Prostate gland (tissue), 2 donors: ENCODE measurements around the gene TIMM17B. TPM values are rescaled to one million over a fixed set of nuclear protein-coding genes. Genes with fewer than 3 reads are reported as not detected.
"Not testable (repeated sequence)": the region's sequence is repeated elsewhere in the genome, so short reads cannot be mapped to it uniquely, and the experiment has no call there.

ENCODE experiments used
- DNase-seq: peaks from one replicate; pipeline ENCODE4 v3.0.0-alpha.2; 2019; ENCODE audit warnings: low spot score
- H3K27ac ChIP-seq, 2 donors: fragments of 200-600 bp; sonication (generic); 2 replicates each; pipeline ENCODE4 v1.5.1; 2017 to 2019
- H3K27me3 ChIP-seq: fragments of 200-600 bp; sonication (generic); replicated peaks from 2 replicates; pipeline ENCODE4 v1.5.1; 2019; ENCODE audit not compliant: insufficient read depth
- H3K36me3 ChIP-seq, 2 donors: fragments of 200-600 bp; sonication (generic); 1 replicate in 1 of 2; 2 replicates in 1 of 2; pipeline versions ENCODE4 v1.5.1 to v1.8.1; 2017 to 2019
- H3K4me1 ChIP-seq: fragments of 200-600 bp; sonication (generic); replicated peaks from 2 replicates; pipeline ENCODE4 v1.5.1; 2019
- H3K4me3 ChIP-seq, 2 donors: fragments of 200-600 bp; sonication (generic); 2 replicates each; pipeline ENCODE4 v1.5.1; 2017 to 2019
- H3K9me3 ChIP-seq: fragments of 200-600 bp; sonication (generic); 2 replicates; pipeline ENCODE4 v1.5.1; 2017
- POLR2A ChIP-seq: fragments of 450-650 bp; IDR thresholded peaks from one replicate; pipeline ENCODE4 v1.6.1; 2016; ENCODE audit warnings: antibody characterized with exemption, mild to moderate bottlenecking
- POLR2AphosphoS5 ChIP-seq: sonication (generic); formaldehyde crosslinking; IDR thresholded peaks from one replicate; pipeline ENCODE4 v1.6.1; 2017; ENCODE audit warnings: antibody characterized with exemption
- WGBS: methylation state at CpG from one replicate; pipeline ENCODE4 v1.1.5; 2018; 5-methylcytosine and 5-hydroxymethylcytosine counted together
- intact Hi-C: fragments of 100-400 bp; cut with DNase I; formaldehyde crosslinking; loops from one replicate; pipeline ENCODE4 v1.14.2; 2022
- total RNA-seq, 2 donors: library from RNA; depleted of rRNA; stranded (reverse); fragments of >200 nt; gene quantifications; one replicate each; pipeline ENCODE4 v1.1.0, GENCODE V29; 2016
- TF ChIP-seq, protein P1 (sequence below), 4 experiments: fragments of 200-600 bp in 2 of 4; fragments of 450-650 bp in 2 of 4; sonication (generic) in 2 of 4; IDR thresholded peaks; 1 replicate in 3 of 4; 2 replicates in 1 of 4; pipeline ENCODE4 v1.5.1; 2016 to 2019; ENCODE audit warnings: antibody characterized with exemption in 4 of 4, mild to moderate bottlenecking in 2 of 4, moderate library complexity in 2 of 4

Gene TIMM17B
- total RNA-seq, 2 donors from 2014 or later = 58.2 to 85.8 TPM

DNA sequence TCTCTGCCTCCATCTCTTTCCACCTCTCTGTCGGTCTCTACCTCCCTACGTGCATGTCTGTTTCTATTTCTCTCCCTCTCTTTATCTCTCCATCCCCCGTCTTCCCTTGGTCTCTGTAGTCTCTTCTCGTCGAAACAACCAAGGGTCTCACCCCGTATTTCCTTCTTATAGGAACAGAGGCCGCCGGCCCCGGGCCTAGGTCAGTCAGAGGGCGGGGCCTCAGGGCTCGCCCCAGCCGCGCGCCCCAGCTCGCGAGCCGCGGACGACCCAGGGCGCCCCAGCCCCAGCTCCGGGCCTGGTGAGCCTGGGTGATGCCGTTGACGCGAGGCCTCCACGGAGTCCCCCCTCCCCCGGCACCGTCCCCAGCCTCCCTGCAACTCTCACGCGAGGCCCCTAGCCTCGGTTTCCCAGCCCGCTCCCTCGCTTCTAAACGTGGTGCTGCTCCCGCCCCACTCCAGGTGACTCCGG, 6.6 kb downstream of the TIMM17B start:
- TF ChIP-seq, protein P1, sequence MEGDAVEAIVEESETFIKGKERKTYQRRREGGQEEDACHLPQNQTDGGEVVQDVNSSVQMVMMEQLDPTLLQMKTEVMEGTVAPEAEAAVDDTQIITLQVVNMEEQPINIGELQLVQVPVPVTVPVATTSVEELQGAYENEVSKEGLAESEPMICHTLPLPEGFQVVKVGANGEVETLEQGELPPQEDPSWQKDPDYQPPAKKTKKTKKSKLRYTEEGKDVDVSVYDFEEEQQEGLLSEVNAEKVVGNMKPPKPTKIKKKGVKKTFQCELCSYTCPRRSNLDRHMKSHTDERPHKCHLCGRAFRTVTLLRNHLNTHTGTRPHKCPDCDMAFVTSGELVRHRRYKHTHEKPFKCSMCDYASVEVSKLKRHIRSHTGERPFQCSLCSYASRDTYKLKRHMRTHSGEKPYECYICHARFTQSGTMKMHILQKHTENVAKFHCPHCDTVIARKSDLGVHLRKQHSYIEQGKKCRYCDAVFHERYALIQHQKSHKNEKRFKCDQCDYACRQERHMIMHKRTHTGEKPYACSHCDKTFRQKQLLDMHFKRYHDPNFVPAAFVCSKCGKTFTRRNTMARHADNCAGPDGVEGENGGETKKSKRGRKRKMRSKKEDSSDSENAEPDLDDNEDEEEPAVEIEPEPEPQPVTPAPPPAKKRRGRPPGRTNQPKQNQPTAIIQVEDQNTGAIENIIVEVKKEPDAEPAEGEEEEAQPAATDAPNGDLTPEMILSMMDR (IDR thresholded peaks at IDR 0.05) = no peak
- Histone ChIP-seq H3K36me3 (no peaks in the 10 kb centered on the region), H3K4me1 (no peaks in the 10 kb centered on the region), H3K27me3 (no peaks in the 10 kb centered on the region), H3K27ac (peak overlapping the region; percentile 75 to 81), H3K9me3 (no peaks in the 10 kb centered on the region), H3K4me3 (peak overlapping the region; percentile 48 to 51)
- no peak for DNase-seq
- intact Hi-C loops = no loop called here
- 0% methylated on average over 5 of the region's 35 CpGs for WGBS

DNA sequence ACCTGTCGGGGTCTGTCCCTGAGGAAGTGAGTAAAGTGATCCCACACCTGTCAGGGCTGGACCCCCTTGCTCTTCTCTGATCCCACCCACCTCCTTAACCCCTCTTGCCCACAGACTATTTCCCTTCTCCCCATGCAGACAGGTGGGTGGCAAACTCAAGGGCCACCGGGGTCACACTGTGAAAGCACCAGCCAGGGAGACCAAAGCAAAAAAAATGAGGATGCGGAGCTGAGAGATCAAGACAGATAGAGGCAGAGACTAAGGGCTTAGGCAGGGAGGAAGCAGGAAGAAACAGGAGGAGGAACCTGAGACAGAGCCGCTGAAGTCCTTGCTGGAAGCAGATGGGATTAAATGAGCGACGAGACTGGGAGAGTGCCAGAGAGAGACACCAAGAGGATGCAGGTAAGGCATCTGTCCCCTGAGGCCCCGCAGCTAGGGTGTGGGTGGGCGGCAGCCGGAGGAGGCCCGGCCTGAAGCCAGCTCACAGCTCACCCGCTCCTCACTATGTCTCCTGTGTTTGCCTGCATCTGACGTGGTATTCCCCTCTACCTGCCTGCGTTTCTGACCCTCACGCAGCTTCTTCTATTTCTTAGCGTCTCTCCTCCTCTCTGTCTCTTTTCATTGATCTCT, 7.2 kb downstream of the TIMM17B start:
- no peak for TF ChIP-seq POLR2A
- no peaks in the 10 kb centered on the region for H3K36me3 ChIP-seq
- H3K27me3 ChIP-seq = no peaks in the 10 kb centered on the region
- intact Hi-C loops = no loop called here
- H3K9me3 ChIP-seq = no peaks in the 10 kb centered on the region
- DNase-seq = no peak
- WGBS = 12% methylated on average over 15 of the region's 15 CpGs
- H3K4me1 ChIP-seq = no peaks in the 10 kb centered on the region
- peak overlapping the region; percentile 75 to 81 for H3K27ac ChIP-seq
- H3K4me3 ChIP-seq = peak overlapping the region; percentile 48 to 51

DNA sequence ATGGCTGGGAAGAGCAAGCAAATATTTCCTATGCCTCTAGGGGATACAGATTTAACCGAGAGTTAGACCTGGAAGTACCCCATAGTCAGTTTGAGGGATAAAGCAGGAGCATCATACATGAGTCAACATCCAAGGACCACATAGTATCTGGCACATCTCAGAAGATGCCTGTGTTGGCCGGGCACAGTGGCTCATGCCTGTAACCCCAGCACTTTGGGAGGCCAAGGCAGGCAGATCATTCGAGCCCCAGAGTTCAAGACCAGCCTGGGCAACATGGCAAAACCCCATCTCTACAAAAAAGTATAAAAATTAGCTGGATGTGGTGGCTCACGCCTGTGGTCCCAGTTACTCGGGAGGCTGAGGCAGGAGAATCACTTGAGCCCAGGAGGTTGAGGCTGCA, 11.0 kb downstream of the TIMM17B start:
- 91% methylated on average over 5 of the region's 5 CpGs for WGBS
- H3K4me3 ChIP-seq, H3K4me1 ChIP-seq, DNase-seq, intact Hi-C loops, H3K27ac ChIP-seq, H3K36me3 ChIP-seq, H3K27me3 ChIP-seq, H3K9me3 ChIP-seq: not testable (repeated sequence)

DNA sequence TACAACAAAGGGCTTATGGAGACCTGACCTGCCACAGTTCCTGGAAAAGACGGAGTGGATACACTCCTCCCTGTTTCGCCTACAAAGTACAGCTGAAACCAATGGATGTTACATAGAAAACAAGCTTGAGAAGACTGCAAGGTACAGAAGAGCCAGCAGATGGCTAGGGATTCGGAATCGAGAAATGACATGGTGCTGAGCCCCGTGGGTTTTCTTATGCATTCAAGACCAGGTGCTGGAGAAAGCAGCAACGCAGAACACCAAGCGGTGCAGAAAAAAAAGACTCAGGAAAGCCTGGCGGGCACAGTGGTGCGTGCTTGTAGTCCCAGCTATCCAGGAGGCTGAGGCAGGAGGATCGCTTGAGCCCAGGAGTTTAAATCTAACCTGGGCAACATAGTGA, 13.8 kb downstream of the TIMM17B start:
- 73% methylated on average over 10 of the region's 10 CpGs for WGBS
- no peaks in the 10 kb centered on the region for H3K27me3 ChIP-seq
- DNase-seq = no peak
- H3K4me1 ChIP-seq = no peaks in the 10 kb centered on the region
- TF ChIP-seq, protein P1 (IDR thresholded peaks at IDR 0.05) = no peak
- no peak for TF ChIP-seq POLR2AphosphoS5
- no peak for TF ChIP-seq POLR2A
- intact Hi-C loops = no loop called here
- no peak overlapping the region for H3K27ac ChIP-seq
- H3K4me3 ChIP-seq = no peak overlapping the region
- no peaks in the 10 kb centered on the region for H3K9me3 ChIP-seq
- no peaks in the 10 kb centered on the region for H3K36me3 ChIP-seq

DNA sequence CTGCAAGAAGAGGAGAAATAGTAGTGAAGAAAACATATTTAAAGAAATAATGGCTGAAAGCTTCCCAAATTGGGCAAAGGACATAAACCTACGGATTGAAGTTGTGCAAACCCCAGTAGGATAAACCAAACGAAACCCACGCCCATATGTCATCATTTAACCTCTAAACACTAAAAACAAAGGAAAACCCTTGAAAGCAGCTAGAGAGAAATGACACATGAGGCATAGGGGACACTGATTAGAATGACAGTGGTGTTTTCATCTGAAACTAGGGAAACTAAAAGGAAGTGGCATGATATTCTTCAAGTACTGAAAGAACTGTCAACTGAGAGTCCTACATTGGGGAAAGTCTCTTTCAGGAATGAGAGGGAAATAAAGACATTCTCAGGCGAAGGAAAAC, 20.6 kb downstream of the TIMM17B start:
- DNase-seq, H3K4me1 ChIP-seq, H3K9me3 ChIP-seq, H3K36me3 ChIP-seq, H3K4me3 ChIP-seq, intact Hi-C loops, H3K27me3 ChIP-seq, H3K27ac ChIP-seq: not testable (repeated sequence)
- 57% methylated on average over 3 of the region's 4 CpGs for WGBS

DNA sequence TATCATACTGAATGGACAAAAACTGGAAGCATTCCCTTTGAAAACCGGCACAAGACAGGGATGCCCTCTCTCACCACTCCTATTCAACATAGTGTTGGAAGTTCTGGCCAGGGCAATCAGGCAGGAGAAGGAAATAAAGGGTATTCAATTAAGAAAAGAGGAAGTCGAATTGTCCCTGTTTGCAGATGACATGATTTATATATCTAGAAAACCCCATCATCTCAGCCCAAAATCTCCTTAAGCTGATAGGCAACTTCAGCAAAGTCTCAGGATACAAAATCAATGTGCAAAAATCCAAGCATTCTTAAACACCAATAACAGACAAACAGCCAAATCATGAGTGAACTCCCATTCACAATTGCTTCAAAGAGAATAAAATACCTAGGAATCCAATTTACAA, 25.6 kb downstream of the TIMM17B start:
- H3K27me3 ChIP-seq, H3K4me1 ChIP-seq, H3K36me3 ChIP-seq, intact Hi-C loops, H3K9me3 ChIP-seq, H3K4me3 ChIP-seq, H3K27ac ChIP-seq, DNase-seq: not testable (repeated sequence)
- 23% methylated on average over 1 of the region's 2 CpGs for WGBS

DNA sequence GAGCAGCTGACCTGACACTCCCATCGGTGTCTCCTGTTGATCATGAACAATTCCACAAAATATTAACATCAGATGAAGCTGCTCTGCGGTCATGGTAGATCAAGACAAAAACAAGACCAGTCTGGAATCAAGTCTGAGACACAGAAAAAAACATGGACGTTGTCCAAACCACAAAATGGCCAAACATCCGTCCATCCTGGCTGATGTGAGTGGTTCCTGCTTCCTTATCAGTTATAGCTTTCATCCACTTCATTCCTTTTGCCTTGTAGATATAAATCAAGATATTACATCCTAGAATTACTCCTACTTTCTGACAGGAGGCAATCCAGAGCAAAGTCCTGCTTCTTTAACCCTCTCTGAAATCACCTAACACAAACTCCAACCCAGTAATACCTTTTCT, 33.4 kb downstream of the TIMM17B start:
- Histone ChIP-seq H3K36me3 (no peaks in the 10 kb centered on the region), H3K4me1 (no peaks in the 10 kb centered on the region), H3K4me3 (no peak overlapping the region), H3K27ac (no peak overlapping the region), H3K9me3 (no peaks in the 10 kb centered on the region), H3K27me3 (no peaks in the 10 kb centered on the region)
- DNase-seq = no peak
- 35% methylated on average over 4 of the region's 4 CpGs for WGBS
- TF ChIP-seq, protein P1 (IDR thresholded peaks at IDR 0.05) = no peak
- TF ChIP-seq POLR2AphosphoS5 (no peak), POLR2A (no peak)
- intact Hi-C loops = no loop called here
